ENCODE data around the gene P2RX2. TPM values are rescaled to one million over a fixed set of nuclear protein-coding genes. Genes with fewer than 3 reads are reported as not detected.

Gene P2RX2
- total RNA-seq, 1 experiment from 2014 or later: not detected

- Histone ChIP-seq H3K36me3 (ENCODE audit: control insufficient read depth in 1 of 2, insufficient read depth in 2 of 2, low read length in 2 of 2) (no peaks in the 10 kb centered on the region), H2AFZ (ENCODE audit: low read depth, low read length, poor library complexity, severe bottlenecking) (no peak overlapping the region), H3K4me1 (ENCODE audit: control insufficient read depth in 1 of 2, insufficient read depth in 2 of 2, low read length in 2 of 2) (no peaks in the 10 kb centered on the region; a peak in 1 of 4 replicates), H3K4me2 (ENCODE audit: low read length) (no peak overlapping the region), H3K9me3 (ENCODE audit: control insufficient read depth in 1 of 2, insufficient read depth in 1 of 2, low read depth in 1 of 2, low read length in 2 of 2) (no peaks in the 10 kb centered on the region), H3K9ac (ENCODE audit: low read length) (no peak overlapping the region), H3K79me2 (ENCODE audit: insufficient read depth, low read length) (no peaks in the 10 kb centered on the region), H3K27me3 (ENCODE audit: insufficient read depth, low read length) (no peaks in the 10 kb centered on the region), H3K9me2 (ENCODE audit: insufficient read depth) (no peaks in the 10 kb centered on the region), H3K27ac (ENCODE audit: low read depth, low read length) (no peak overlapping the region), H3K4me3 (replicated peaks in 1 of 2; ENCODE audit: low read depth in 1 of 2, low read length in 2 of 2) (no peak overlapping the region), H4K20me1 (ENCODE audit: insufficient read depth) (no peaks in the 10 kb centered on the region)
- CTCF ChIA-PET: no interaction called here
- DNase-seq (ENCODE audit: low read depth, low spot score) (no peak), ATAC-seq (no peak)
- POLR2A ChIA-PET: no interaction called here
- intact Hi-C loops (cut with micrococcal nuclease): no loop called here
- RAD21 ChIA-PET (ENCODE audit: low non-redundant PET in 1 of 2, low total read pairs in 2 of 2, uncharacterized antibody in 2 of 2, unreplicated experiment in 2 of 2): no interaction called here
- no TSS peak for BruUV-seq (replicated peaks)
- TF ChIP-seq YY1 (IDR thresholded peaks at IDR 0.05; ENCODE audit: extremely low read depth, insufficient replicate concordance, low read depth, low read length): no peak
- TF ChIP-seq FOSL1 (IDR thresholded peaks at IDR 0.05; ENCODE audit: low read depth): no peak
- TF ChIP-seq SP1 (IDR thresholded peaks at IDR 0.05; ENCODE audit: low read depth): no peak
- TF ChIP-seq ZBTB33 (IDR thresholded peaks at IDR 0.05; ENCODE audit: extremely low read depth, insufficient replicate concordance, low read length): no peak
These were observed 12.7 kb upstream of the P2RX2 start for GRCh38 chr12:132605892-132606291.

DNA sequence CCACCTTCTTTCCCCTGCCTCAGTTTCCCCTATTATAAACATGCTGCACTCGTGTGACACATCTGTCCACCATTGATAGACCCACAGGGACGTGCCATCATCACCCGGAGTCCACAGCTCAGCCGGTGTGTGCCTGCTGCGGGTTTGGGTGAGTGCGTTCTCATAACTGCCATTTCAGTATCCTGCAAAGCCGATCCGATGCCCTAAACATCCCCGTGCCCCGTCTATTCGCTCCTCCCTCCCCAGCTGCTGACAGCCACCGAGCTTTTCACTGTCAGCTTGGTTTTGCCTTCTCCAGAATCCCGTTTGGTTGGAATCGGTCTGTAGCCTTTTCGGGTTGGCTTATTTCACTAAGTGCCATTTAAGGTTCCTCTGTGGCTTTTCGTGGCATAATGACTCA is 12.1 kb upstream of the P2RX2 start:
- no peaks in the 10 kb centered on the region for H3K4me1 ChIP-seq (ENCODE audit: control insufficient read depth in 1 of 2, insufficient read depth in 2 of 2, low read length in 2 of 2)
- CTCF ChIA-PET: no interaction called here

More for the DNA sequence above, 12.1 kb upstream of the P2RX2 start:
- no peaks in the 10 kb centered on the region for H3K36me3 ChIP-seq (ENCODE audit: control insufficient read depth in 1 of 2, insufficient read depth in 2 of 2, low read length in 2 of 2)
- no peak overlapping the region for H3K27ac ChIP-seq (ENCODE audit: low read depth, low read length)
- no peaks in the 10 kb centered on the region for H3K9me3 ChIP-seq (ENCODE audit: control insufficient read depth in 1 of 2, insufficient read depth in 1 of 2, low read depth in 1 of 2, low read length in 2 of 2)
- no peak for TF ChIP-seq SP1 (IDR thresholded peaks at IDR 0.05; ENCODE audit: low read depth)
- TF ChIP-seq SRF (IDR thresholded peaks at IDR 0.05; ENCODE audit: low read depth): no peak
- TF ChIP-seq POLR2A (IDR thresholded peaks at IDR 0.05; ENCODE audit: borderline replicate concordance, extremely low read depth, insufficient read depth, insufficient read length): no peak
- TF ChIP-seq REST (IDR thresholded peaks at IDR 0.05; ENCODE audit: low read depth): no peak
- no peak for TF ChIP-seq ELF1 (IDR thresholded peaks at IDR 0.05; ENCODE audit: borderline replicate concordance, low read depth)
- no peak for TF ChIP-seq SIN3A (IDR thresholded peaks at IDR 0.05; ENCODE audit: low read depth)
- TF ChIP-seq POLR2AphosphoS5 (IDR thresholded peaks at IDR 0.05; ENCODE audit: low read depth, low read length): no peak
- TF ChIP-seq, protein P1, sequence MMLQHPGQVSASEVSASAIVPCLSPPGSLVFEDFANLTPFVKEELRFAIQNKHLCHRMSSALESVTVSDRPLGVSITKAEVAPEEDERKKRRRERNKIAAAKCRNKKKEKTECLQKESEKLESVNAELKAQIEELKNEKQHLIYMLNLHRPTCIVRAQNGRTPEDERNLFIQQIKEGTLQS (IDR thresholded peaks at IDR 0.05): no peak
- TF ChIP-seq FOSL1 (IDR thresholded peaks at IDR 0.05; ENCODE audit: low read depth): no peak
- no peak for TF ChIP-seq EZH2phosphoT487 (IDR thresholded peaks at IDR 0.05; ENCODE audit: borderline replicate concordance)
- TF ChIP-seq CBX3 (IDR thresholded peaks at IDR 0.05; ENCODE audit: low read depth): no peak
- no peak for TF ChIP-seq JUND (IDR thresholded peaks at IDR 0.05)
- TF ChIP-seq YY1 (IDR thresholded peaks at IDR 0.05; ENCODE audit: extremely low read depth, insufficient replicate concordance, low read depth, low read length): no peak
- TF ChIP-seq, protein P2, sequence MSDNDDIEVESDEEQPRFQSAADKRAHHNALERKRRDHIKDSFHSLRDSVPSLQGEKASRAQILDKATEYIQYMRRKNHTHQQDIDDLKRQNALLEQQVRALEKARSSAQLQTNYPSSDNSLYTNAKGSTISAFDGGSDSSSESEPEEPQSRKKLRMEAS (IDR thresholded peaks at IDR 0.05): no peak
- no peak for TF ChIP-seq CEBPB (IDR thresholded peaks at IDR 0.05; ENCODE audit: low read depth)
- no peak overlapping the region for H3K9ac ChIP-seq (ENCODE audit: low read length)
- no peak overlapping the region for H3K4me3 ChIP-seq (replicated peaks in 1 of 2; ENCODE audit: low read depth in 1 of 2, low read length in 2 of 2)
- H3K9me2 ChIP-seq (ENCODE audit: insufficient read depth): no peaks in the 10 kb centered on the region
- DNase-seq (ENCODE audit: low read depth, low spot score): no peak
- H2AFZ ChIP-seq (ENCODE audit: low read depth, low read length, poor library complexity, severe bottlenecking): no peak overlapping the region
- no peak for ATAC-seq
- H3K4me2 ChIP-seq (ENCODE audit: low read length): no peak overlapping the region
- ChIA-PET RAD21 (ENCODE audit: low non-redundant PET in 1 of 2, low total read pairs in 2 of 2, uncharacterized antibody in 2 of 2, unreplicated experiment in 2 of 2) (no interaction called here), POLR2A (no interaction called here)
- no peaks in the 10 kb centered on the region for H3K79me2 ChIP-seq (ENCODE audit: insufficient read depth, low read length)
- no TSS peak for BruUV-seq (replicated peaks)
- no peaks in the 10 kb centered on the region for H3K27me3 ChIP-seq (ENCODE audit: insufficient read depth, low read length)
- H4K20me1 ChIP-seq (ENCODE audit: insufficient read depth): no peaks in the 10 kb centered on the region
- intact Hi-C loops (cut with micrococcal nuclease): no loop called here

All from HCT116 (cell line).